Uterus (tissue), 4 donors: ENCODE results near the gene GHITM. TPM values are rescaled to one million over a fixed set of nuclear protein-coding genes. Genes with fewer than 3 reads are reported as not detected.
A peak's percentile ranks its signal among the peaks of the same experiment; 100 is the strongest.
"Not testable (repeated sequence)": the region's sequence is repeated elsewhere in the genome, so short reads cannot be mapped to it uniquely, and the experiment has no call there.

ENCODE experiments used
- DNase-seq, 2 donors: peaks; one replicate each; pipeline ENCODE4 v3.0.0-alpha.2; 2019 to 2020
- H3K27ac ChIP-seq, 2 donors: fragments of 200-600 bp; sonication (generic); 1 replicate in 1 of 2; 2 replicates in 1 of 2; pipeline ENCODE4 v1.5.1; 2016 to 2018
- H3K27me3 ChIP-seq, 2 donors: fragments of 200-600 bp; sonication (generic); one replicate each; pipeline ENCODE4 v1.5.1; 2018 to 2019; ENCODE audit warnings: control low read depth in 1 of 2
- H3K36me3 ChIP-seq, 2 donors: fragments of 200-600 bp; sonication (generic); one replicate each; pipeline ENCODE4 v1.5.1; 2019; ENCODE audit warnings: control low read depth in 1 of 2
- H3K4me1 ChIP-seq, 2 donors: fragments of 200-600 bp; sonication (generic); one replicate each; pipeline ENCODE4 v1.5.1; 2018 to 2019; ENCODE audit warnings: control low read depth in 1 of 2
- H3K4me3 ChIP-seq, 2 donors: fragments of 200-600 bp; sonication (generic); 1 replicate in 1 of 2; 2 replicates in 1 of 2; pipeline ENCODE4 v1.5.1; 2018 to 2019; ENCODE audit warnings: mild to moderate bottlenecking in 1 of 2
- H3K9me3 ChIP-seq, 2 donors: fragments of 200-600 bp; sonication (generic); one replicate each; pipeline ENCODE4 v1.5.1; 2019; ENCODE audit warnings: control low read depth in 1 of 2
- CTCF ChIP-seq, 4 experiments: fragments of 200-600 bp in 2 of 4; fragments of 450-650 bp in 2 of 4; sonication (generic) in 2 of 4; IDR thresholded peaks; one replicate each; pipeline ENCODE4 v1.5.1; 2016 to 2019; ENCODE audit warnings: antibody characterized with exemption in 4 of 4, mild to moderate bottlenecking in 2 of 4, moderate library complexity in 1 of 4
- POLR2A ChIP-seq, 2 donors: fragments of 450-650 bp; IDR thresholded peaks; one replicate each; pipeline ENCODE4 v1.6.1; 2016; ENCODE audit warnings: antibody characterized with exemption in 2 of 2, mild to moderate bottlenecking in 1 of 2, moderate library complexity in 1 of 2
- intact Hi-C: fragments of 100-400 bp; cut with DNase I; formaldehyde crosslinking; loops from one replicate; pipeline ENCODE4 v1.15.1; 2023; ENCODE audit warnings: low total_unique reads
- total RNA-seq, 4 donors: library from RNA; depleted of rRNA in 3 of 4; stranded (reverse); fragments of >200 nt in 3 of 4; gene quantifications; one replicate each; pipeline versions ENCODE4 v1.1.0 to v1.2.4, GENCODE V29; 2014 to 2023
- donor health status: DM: yes; HTN: yes; CAD: no.

GHITM gene
- total RNA-seq, 4 donors from 2014 or later: 83.6 to 141 (median 113) TPM

DNA sequence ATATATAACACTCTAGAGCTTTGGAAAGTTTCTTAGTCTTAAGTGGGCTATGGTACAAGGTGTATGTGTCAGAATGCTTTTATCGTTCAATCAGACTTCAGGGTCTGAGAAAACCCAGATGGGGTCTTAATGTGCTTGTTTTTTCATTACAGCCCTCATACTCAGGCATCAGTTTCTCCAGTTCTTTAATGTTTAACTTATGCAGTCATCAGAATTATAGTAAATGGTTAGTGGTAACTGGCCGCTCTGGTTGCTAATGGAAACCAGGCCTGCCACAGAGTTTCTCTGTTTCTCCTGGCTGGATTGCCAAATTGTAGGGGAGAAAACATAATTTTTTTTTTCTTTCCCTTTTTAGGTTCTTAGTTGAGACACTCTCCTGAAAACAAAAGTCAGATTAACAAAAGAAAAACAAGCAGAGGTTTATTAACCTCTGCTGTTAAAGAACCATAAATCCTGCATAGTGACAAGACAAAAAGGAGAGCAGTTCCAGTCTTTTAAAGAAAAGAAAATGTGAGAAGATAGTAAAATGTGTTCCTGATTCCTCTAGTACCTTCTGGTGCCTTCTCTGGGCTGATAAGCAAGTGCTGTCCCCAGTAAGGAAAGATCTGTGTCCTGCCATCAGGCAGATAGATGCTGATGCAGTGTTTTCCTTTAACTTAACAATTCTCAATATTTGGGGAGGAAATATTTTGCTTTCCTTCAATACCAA, 21.5 kb upstream of the GHITM start:
- peak overlapping the region in 1 of 2 donors; percentile 37 for H3K27ac ChIP-seq
- H3K27me3 ChIP-seq: no peaks in the 10 kb centered on the region
- intact Hi-C loops: no loop called here
- peak in 1 of 2 donors; percentile 27 for DNase-seq
- H3K4me1 ChIP-seq: no peaks in the 10 kb centered on the region
- H3K4me3 ChIP-seq: no peak overlapping the region
- no peaks in the 10 kb centered on the region for H3K9me3 ChIP-seq
- H3K36me3 ChIP-seq: no peaks in the 10 kb centered on the region
- no peak for TF ChIP-seq POLR2A (IDR thresholded peaks at IDR 0.05)
- no peak for TF ChIP-seq CTCF (IDR thresholded peaks at IDR 0.05)

DNA sequence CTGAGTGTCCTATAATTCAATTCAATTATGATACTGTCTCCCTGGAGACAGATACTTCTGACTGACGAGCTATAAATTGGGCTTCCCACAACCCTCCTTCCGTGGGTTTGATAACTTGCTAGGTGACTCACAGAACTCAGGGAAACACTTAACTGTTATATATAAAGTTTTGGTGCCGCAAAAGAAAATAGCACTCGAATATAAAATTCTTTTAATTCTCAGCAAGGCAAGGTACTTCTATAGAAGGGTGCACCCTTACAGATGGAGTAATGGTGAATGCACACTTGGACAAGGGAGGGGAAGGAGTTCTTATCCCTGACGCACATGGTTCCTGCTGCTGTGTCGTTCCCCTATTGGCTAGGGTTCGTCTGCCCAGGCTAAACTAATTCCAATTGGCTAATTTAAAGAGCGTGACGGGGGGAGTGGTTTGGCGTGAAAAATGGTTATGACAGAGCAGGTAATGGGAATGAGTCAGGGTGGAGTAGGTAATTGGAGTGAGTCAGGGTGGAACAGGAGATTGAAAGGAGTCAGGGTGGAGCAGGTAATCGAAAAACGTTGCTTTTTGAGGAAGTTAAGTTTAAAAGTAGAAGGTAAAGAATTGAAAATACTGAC, 20.8 kb upstream of the GHITM start:
- H3K4me1 ChIP-seq: no peaks in the 10 kb centered on the region
- H3K27me3 ChIP-seq: no peaks in the 10 kb centered on the region
- intact Hi-C loops: no loop called here
- no peak overlapping the region for H3K4me3 ChIP-seq
- DNase-seq: no peak
- TF ChIP-seq CTCF (IDR thresholded peaks at IDR 0.05) (no peak), POLR2A (IDR thresholded peaks at IDR 0.05) (no peak)
- H3K9me3 ChIP-seq: no peaks in the 10 kb centered on the region
- no peaks in the 10 kb centered on the region for H3K36me3 ChIP-seq
- H3K27ac ChIP-seq: peak overlapping the region in 1 of 2 donors; percentile 37

DNA sequence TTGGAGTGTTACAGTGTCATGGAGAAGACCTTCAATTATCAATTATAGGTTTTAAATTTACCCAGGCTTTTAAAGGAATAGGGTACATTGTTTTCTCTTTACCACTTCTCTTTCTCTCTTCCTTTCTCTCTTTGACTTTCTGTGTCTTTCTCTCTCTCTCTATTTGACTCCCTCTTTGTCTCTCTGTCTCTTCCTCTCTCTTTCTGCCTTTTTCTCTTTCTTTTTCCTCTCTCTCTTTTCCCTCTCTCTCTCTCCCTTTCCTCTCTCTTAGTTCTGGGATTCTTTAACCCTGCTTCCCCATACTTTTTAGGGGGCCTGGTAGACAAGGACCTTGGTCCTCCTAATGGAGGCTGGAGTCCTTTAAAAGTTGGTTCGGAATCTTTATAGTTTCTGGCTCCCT, 15.9 kb upstream of the GHITM start:
- no peak for TF ChIP-seq POLR2A (IDR thresholded peaks at IDR 0.05)
- no peak for TF ChIP-seq CTCF (IDR thresholded peaks at IDR 0.05)
- no peak for DNase-seq
- no peaks in the 10 kb centered on the region for H3K9me3 ChIP-seq
- no peaks in the 10 kb centered on the region for H3K36me3 ChIP-seq
- H3K4me3 ChIP-seq: no peak overlapping the region
- no peaks in the 10 kb centered on the region for H3K27me3 ChIP-seq
- H3K27ac ChIP-seq: no peak overlapping the region
- H3K4me1 ChIP-seq: no peaks in the 10 kb centered on the region
- intact Hi-C loops: no loop called here

DNA sequence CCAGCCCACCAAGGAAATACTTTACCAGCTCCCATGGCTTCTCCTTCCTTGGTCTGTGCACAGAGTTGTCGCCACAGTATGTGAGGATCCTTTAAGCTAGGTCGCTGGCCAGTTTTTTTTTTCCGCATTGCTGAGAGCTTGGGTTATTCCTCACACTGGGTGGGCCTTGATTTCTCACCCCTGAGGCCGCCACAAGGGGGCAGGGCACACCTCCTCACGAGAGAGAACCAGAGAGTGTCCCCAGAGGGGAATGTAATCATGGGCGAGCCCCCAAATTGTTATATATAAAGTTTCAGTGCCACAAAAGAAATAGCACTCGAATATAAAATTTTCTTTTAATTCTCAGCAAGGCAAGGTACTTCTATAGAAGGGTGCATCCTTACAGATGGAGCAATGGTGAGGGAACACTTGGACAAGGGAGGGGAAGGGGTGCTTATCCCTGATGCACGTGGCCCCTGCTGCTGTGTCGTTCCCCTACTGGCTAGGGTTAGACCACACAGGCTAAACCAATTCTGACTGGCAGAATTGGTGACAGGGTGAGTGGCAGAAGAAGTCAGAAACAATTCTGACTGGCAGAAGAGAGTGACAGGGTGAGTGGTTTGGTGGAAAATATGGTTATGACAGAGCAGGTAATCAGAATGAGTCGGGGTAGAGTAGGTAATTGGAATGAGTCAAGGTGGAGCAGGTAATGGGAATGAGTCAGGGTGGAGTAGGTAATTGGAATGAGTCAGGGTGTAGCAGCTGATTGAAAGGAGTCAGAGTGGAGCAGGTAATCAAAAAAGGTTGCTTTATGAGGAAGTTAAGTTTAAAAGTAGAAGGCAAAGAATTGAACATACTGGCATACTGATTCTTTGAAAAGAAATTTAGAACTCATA, 13.2 kb upstream of the GHITM start:
- H3K9me3 ChIP-seq, H3K4me3 ChIP-seq, H3K27ac ChIP-seq, H3K4me1 ChIP-seq, H3K27me3 ChIP-seq, DNase-seq, intact Hi-C loops, H3K36me3 ChIP-seq: not testable (repeated sequence)

DNA sequence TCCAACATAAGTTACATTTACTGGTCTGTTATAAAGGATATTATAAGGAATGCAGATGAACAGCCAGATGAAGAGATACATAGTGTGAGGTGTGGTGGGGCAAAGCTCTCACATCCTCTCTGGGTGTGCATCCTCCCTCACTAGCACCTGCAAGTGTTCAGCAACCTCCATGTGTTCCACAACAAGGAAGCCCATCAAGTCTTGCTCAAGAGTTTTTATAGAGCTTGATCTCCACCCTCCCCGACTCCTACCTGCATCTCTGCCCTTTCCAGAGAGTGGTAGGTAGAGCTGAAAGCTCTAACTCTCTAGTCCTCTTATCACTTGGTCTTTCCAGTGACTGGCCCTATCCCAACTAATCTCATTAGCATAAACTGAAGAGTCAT, 12.5 kb upstream of the GHITM start:
- Histone ChIP-seq H3K4me3 (no peak overlapping the region), H3K36me3 (no peaks in the 10 kb centered on the region), H3K9me3 (no peaks in the 10 kb centered on the region), H3K4me1 (no peaks in the 10 kb centered on the region), H3K27me3 (no peaks in the 10 kb centered on the region), H3K27ac (no peak overlapping the region)
- intact Hi-C loops: no loop called here
- no peak for TF ChIP-seq POLR2A (IDR thresholded peaks at IDR 0.05)
- no peak for TF ChIP-seq CTCF (IDR thresholded peaks at IDR 0.05)
- DNase-seq: no peak
